GM21447 (cell line): ENCODE results near the gene THOP1.
"Not testable (repeated sequence)": the region's sequence is repeated elsewhere in the genome, so short reads cannot be mapped to it uniquely, and the experiment has no call there.

ENCODE experiments used
- ATAC-seq: cut with Tn5 transposase; IDR thresholded peaks from one replicate; pipeline ENCODE4 v1.9.1; 2021; ENCODE audit not compliant: unreplicated experiment

The THOP1 gene

GRCh38 chr19:2780284-2780683 is 5.0 kb upstream of the THOP1 start:
- no peak for ATAC-seq

DNA sequence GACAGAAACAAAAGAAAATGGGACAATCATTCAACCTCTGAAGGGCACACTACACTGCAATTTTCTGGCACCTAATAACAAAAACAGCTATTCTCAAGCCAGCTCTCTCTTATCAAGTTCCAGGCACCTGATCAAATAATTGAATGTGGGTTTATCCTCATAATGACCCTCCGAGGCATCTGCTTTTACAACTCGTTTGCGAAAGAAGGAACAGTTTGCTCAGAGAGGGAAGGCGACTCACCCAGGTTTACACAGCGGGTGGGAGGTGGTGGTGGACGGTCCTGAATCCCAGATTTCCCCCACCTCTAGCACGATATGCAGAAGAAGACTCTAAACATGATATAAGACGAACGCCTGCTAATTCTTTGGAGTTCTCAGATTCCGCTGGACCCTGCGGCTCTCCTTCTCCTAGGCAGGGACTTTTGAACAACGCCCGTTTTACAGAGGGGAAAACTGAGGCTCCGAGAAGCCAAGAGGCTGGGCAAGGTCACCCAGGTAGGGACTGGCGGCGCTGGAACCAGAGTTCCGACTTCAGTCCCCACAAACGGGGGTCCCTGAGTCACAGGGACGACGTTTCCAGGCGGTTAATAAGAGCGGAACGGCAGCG is 2.9 kb upstream of the THOP1 start:
- ATAC-seq, result no peak

DNA sequence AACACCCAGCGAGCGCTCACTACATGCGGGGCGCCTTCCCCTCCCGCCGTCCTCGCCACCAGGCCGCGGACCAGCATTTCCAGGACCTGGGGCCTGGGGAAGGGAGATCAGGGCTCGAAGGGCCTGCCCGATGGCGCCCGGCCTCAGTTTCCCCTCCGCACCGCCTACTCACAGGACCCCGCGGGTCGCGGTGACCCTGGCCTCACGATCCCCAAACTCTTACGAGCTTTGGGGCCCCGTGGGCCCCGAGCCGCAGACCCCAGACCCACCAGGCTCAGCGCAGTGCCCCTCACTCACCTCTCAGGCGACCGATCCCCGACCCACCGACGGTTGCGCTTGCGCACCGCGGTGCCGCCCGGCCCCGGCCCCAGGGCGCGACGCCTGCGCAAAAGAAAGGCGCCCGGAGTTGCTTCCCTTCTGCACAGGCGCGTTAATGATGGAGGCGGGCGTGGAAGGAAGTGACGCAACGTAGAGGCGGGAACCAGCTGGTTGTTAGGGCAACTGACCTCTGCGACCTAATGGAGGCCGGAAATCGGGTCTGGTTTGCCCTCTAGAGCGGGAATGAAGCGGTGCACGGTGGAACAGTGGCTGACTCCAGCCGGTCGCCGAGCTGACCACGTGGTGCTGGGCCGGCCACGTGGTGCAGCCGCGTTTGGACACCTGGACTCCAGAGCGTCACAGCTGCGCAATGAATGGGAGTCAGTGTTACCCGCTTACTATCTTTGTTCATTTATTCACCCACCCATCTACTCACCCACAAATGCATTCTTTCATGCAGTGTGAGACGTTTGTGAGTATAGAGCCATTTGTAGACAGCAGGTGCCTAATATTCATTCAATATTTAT is 2.1 kb upstream of the THOP1 start, which contains the start of gene SGTA:
Gene SGTA (minus strand): TSS at position 338 of the 845 bp plus-strand sequence. CDS start 14,205 bp downstream, outside the sequence.
- peak; percentile 74 for ATAC-seq

GRCh38 chr19:2783781-2784145 is 1.5 kb upstream of the THOP1 start:
- ATAC-seq, result no peak

GRCh38 chr19:2787115-2787514 is 1.8 kb downstream of the THOP1 start:
- no peak for ATAC-seq

DNA sequence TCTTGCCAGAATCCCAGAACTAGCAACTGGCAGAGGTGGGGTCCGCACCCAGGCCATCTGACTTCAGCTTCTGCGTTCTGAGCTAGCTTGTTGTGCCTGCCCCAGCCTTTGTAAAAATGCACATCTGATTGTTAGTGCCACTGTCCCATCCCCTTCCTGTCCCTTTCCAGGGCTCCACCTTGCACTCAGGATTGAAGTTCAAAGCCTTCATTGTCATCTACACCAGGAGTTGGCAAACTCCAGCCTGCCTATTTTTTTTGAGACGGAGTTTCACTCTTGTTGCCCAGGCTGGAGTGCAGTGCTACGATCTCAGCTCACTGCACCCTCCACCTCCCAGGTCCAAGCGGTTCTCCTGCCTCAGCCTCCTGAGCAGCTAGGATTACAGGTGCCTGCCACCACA is 2.9 kb downstream of the THOP1 start:
- ATAC-seq, result no peak

GRCh38 chr19:2790194-2790556 is 4.9 kb downstream of the THOP1 start:
- no peak for ATAC-seq

- no peak for ATAC-seq
Measured at GRCh38 chr19:2790557-2791271, 5.4 kb downstream of the THOP1 start.

DNA sequence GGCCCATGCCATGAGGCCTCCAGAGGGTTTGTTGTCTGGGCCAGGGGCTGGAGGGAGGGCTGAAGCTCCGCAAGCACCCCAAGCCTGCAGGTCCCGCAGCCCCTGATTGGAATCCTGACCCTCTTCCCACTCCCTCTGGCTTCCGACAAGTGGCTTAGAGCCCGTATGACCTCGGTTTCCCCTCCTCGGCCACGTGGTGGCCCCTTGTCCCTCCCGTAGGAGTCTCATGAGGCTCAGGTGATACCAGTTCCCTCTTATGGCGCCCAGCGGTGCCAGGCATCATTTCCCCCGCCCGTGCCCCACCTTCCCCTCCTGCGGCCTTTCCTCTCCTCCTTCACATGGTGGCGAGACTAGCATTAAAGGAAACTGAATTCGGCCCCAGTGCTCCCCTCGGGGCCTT is 6.1 kb downstream of the THOP1 start:
- no peak for ATAC-seq

DNA sequence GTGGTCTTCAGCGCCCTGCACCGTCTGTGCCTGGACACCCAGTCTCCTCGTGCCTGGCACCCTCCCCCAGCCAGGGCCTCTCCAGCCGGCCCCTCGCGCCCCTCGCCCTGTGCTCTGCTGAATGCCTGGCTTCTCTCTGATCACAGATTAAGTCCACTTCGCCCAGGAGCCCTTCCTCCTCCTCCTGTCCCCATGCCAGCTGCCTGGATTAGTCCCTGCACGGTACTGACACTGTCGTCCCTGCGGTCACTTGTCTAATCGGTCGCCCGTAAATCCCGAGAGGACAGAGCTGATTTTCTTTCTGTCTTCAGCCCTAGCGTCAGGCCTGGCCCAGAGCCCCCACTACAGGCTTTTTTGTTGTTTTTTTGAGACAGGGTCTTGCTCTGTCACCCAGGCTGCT is 6.6 kb downstream of the THOP1 start:
- ATAC-seq, result no peak

GRCh38 chr19:2792666-2793065 is 7.4 kb downstream of the THOP1 start:
- ATAC-seq, result not testable (repeated sequence)

DNA sequence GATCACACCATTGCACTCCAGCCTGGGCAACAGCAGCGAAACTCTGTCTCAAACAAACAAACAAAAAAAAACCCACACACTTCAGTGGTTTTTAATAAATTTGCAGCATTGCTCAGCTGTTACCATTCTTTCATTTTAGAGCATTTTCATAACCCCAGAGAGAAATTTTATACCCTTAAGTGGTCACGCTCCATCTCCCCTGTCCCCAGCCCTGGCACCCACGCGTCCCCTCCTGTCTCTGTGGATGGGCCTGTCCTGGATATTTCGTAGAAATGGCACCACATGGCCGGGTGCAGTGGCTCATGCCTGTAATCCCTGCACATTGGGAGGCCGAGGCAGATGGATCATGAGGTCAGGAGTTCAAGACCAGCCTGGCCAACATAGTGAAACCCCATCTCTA is 7.8 kb downstream of the THOP1 start:
- ATAC-seq, result no peak

DNA sequence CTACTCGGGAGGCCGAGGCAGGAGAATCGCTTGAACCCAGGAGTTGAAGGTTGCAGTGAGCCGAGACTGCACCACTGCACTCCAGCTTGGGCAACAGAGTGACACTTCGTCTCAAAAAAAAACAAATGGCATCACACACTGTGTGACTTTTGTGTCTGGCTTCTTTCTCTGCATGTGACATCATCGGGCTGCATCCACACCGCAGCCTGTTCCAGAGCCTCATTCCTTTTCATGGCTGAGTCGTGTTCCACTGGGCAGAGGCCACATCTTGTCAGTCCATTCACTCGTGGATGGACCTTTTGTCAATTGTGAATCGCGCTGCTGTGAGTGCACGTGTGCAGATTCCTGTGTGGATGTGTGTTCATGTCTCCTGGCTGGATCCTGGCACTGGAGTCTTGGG is 8.3 kb downstream of the THOP1 start:
- no peak for ATAC-seq

DNA sequence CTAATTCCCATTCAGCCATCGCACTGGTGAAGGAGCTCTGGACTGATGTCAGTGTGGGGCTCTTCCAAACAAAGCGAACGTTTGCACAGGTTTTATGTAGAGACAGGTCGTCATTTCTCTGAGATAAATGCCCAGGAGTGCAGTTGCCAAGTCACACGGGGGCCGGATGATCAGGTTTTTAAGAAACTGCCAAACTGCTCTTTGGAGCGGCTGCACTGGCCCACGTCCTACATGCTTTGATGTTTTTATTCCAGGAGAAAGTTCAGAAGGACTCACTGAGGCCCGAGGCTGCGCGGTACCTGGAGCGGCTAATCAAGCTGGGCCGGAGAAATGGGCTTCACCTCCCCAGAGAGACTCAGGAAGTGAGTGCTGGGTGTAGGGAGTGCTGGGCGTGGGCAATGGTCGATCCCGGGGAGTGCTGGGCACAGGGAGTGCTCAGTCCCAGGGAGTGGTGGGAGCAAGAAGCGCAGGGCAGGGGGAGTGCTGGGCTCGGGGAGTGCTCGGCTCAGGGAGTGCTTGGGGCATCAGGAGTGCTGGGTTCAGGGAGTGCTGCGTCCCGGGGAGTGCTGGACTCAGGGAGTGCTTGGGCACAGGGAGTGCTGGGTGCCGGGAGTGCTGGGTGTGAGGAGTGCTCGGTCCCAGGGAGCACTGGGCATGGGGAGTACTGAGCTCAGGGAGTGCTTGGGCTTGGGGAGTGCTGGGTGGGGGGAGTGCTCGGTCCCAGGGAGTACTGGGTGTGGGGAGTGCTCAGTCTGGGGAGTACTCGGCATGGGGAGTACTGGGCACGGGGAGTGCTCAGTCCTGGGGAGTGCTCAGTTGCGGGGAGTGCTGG is 10.7 kb downstream of the THOP1 start:
- no peak for ATAC-seq

DNA sequence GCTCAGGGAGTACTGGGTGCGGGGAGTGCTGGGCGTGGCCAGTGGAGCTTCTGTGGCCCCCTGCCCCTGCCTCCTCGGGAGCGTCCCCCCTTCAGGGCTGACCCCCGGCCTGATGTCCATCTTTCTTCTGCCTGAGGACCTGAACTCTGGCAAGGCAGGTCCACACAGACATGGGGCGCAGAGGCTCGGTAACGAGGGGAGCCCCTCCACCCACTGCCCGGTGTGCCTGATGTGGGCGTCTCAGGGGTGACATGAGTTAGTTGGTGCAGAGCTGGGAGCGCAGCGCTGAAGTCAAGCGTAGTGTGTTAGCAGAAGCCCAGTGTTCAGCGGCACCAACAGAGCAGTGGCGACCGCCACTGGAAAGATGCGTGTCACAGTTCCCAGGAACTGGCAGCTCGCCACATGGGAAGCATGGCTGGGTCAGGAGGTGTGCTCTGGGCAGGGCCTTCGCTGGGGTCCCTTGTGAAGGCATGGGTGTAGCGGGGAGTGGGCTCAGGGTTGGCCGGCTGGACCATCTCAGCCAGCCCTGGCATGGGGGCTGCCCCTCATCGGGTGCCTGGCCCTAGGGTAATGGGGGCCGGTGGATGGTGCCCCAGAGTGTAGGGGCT is 11.5 kb downstream of the THOP1 start:
- ATAC-seq, result no peak

- no peak for ATAC-seq
Measured at GRCh38 chr19:2797280-2797679, 12.0 kb downstream of the THOP1 start.

DNA sequence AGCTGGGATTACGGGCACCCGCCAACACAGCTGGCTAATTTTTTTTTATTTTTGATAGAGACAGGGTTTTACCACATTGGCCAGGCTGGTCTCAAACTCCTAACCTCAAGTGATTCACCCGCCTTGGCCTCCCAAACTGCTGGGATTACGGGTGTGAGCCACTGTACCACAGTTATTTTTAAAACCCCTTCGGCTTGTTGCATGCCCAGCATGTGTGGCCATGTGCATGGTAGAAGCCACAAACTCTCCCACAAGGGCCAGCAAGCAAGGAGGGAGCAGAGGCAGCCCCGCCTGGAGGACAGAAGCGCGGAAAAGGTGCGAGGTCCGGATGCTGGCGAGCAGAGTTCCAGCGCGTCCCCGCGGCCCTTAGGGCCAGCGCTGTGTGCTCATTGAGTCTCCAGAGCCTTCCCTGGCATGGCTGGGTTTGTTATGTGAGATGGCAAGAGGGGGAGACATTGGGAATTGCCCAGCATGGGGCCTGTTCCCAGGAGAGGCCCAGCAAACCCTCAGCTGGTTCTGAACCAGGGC is 12.9 kb downstream of the THOP1 start:
- ATAC-seq, result no peak

- no peak for ATAC-seq
Measured at GRCh38 chr19:2798733-2799132, 13.4 kb downstream of the THOP1 start.

GRCh38 chr19:2799273-2800020 is 14.1 kb downstream of the THOP1 start:
- ATAC-seq, result no peak

GRCh38 chr19:2800506-2800905 is 15.2 kb downstream of the THOP1 start:
- no peak for ATAC-seq
